Cardiac atrium fibroblast (primary cell): ENCODE data around the gene GPX7. TPM values are rescaled to one million over a fixed set of nuclear protein-coding genes. Genes with fewer than 3 reads are reported as not detected.

Source experiments
- total RNA-seq: library from RNA; depleted of rRNA; stranded (reverse); fragments of >200 nt; gene quantifications from 2 replicates; pipeline ENCODE4 v1.2.3, GENCODE V29; 2015

Gene GPX7
- 15.9 and 22.0 TPM in 2 replicates for total RNA-seq

DNA sequence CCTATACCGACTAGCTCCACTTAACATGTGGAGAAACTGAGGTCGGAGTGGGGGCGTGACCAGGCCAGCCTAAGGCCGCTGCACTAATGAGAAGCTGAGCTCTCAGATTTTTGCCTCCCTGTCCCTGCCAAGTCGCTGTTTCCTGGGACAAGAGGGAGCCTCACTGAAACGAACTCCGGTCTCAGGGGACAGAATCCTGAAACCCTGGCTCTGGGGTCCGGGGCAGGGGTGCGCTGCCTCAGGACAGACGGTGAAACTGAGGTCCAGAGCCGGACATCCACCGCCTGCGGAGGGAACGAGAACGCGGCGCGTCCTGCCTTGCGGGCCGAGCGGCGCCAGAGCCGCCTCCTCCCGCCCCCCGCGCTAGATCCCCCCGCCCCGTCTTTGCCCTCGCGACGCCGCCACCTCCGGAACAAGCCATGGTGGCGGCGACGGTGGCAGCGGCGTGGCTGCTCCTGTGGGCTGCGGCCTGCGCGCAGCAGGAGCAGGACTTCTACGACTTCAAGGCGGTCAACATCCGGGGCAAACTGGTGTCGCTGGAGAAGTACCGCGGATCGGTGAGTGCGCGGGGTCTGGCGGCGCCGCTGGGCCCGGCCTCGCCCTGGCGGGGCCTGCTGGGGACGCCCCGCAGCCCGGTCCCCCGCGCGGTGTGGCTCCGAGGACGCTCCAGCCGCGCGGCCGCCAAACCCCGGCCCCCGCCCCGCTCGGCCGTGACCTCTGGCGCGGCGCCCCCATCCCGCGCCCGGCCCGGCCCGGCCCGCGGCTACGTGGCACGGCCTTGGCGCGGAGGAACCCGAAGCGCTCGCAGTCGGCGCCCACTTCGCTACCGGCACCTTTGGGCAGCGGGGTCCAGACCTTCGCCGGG is at the start of gene GPX7:
Gene GPX7, plus strand, starts transcription at position 381 of the 865 bp plus-strand sequence. Its CDS starts 39 bp downstream, at position 420.

DNA sequence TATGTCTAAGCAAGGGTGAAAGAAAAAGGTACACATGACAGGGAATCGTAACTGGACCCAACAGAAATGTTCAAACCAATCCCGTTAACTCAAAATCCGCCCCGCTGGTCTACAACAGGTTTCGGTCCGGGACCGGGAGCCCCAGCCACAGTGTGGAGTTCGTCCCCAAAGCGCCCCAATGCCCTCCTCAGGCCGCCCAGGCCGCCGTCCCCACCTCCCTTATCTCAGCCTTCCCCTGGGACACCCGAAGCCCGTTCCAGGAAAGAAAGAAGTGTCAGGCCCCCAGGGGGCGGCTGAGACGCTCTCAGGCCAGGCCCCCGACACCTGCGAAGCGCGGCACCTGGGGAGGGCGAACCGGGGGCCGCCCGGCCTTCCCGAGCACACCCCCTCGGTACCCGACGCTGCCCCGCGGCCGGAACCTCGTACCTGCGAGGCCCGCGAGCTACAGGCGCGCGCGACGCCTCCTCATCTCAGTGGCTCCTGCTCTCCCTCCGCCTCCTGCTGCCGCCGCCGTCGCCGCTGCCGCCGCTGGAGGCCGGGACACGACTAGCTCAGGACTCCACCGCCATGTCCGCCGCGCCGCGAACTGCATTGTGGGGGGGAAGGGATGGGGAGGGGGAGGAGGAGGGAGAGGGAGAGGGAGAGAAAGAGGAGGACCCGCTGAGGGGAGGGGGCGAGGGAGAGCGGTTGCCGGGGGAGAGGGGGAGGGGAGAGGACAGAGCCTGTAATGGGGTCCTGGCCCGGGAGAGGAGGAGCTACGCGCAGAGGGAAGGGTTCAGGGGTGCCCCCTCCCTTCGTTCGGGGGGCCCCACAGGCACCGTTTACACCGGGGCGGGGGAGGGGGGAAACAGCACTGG is 49.4 kb upstream of the GPX7 start, which contains the start of gene TUT4:
Gene TUT4, minus strand, starts transcription at position 588 of the 857 bp plus-strand sequence. CDS start 26,812 bp downstream, outside the sequence.

DNA sequence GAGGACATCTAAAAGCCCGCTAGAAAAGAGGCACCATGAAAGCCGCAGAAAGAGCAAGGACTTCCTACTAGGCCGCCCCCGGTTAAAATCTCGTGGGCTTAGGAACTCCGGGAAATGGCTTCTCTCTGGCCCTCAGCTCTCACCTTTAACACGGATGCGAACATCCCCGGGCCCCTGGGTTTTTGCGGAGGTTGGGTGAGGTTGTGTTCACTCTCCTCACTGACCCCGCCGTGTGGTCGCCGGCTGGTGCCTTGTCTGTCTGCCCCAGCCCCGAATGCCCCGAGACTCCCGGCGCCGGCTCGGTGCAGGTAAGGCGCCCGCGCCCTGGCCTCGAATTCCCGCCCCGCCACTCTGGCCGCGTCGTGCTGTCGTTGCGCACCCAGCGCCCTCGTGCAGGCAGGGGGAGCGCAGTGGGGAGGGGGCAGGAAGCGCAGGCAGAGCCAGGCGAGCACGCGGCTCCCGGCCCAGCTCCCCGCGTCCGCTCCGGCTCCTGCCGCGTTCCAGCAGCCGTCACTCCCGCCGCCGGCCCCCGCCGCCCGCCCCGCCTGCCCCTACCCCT is 30.6 kb downstream of the GPX7 start, which contains the start of gene SHISAL2A:
Gene SHISAL2A, plus strand, starts transcription at position 437 of the 559 bp plus-strand sequence. CDS start 326 bp downstream, outside the sequence.

Other genes with a start within 250 kb of the GPX7 start
- 19.7 and 24.5 TPM in 2 replicates for gene CC2D1B, start 236.2 kb upstream of the GPX7 start, total RNA-seq
- 1.6 and 2.0 TPM in 2 replicates for gene ORC1, start 197.9 kb upstream of the GPX7 start, total RNA-seq
- 9.7 and 12.6 TPM in 2 replicates for gene PRPF38A, start 197.8 kb upstream of the GPX7 start, total RNA-seq
- 13.7 and 14.4 TPM in 2 replicates for gene TUT4, start 49.3 kb upstream of the GPX7 start, total RNA-seq
- not detected in 2 replicates for gene SHISAL2A, start 30.8 kb downstream of the GPX7 start, total RNA-seq
- 10.7 and 13.9 TPM in 2 replicates for gene COA7, start 96.0 kb downstream of the GPX7 start, total RNA-seq
- gene ZYG11B, start 124.1 kb downstream of the GPX7 start, total RNA-seq: 26.4 and 34.2 TPM in 2 replicates
- under 0.01 TPM in 1 of 2 replicates, not detected in the other for gene ZYG11A, start 240.4 kb downstream of the GPX7 start, total RNA-seq